HG03045 (cell line): ENCODE results near the gene SNRNP70.
A peak's percentile ranks its signal among the peaks of the same experiment; 100 is the strongest.
"Not testable (repeated sequence)": the region's sequence is repeated elsewhere in the genome, so short reads cannot be mapped to it uniquely, and the experiment has no call there.

Source experiments
- ATAC-seq: cut with Tn5 transposase; IDR thresholded peaks from one replicate; pipeline ENCODE4 v1.9.1; 2021; ENCODE audit warnings: mild to moderate bottlenecking, moderate library complexity; ENCODE audit not compliant: unreplicated experiment

SNRNP70 gene

DNA sequence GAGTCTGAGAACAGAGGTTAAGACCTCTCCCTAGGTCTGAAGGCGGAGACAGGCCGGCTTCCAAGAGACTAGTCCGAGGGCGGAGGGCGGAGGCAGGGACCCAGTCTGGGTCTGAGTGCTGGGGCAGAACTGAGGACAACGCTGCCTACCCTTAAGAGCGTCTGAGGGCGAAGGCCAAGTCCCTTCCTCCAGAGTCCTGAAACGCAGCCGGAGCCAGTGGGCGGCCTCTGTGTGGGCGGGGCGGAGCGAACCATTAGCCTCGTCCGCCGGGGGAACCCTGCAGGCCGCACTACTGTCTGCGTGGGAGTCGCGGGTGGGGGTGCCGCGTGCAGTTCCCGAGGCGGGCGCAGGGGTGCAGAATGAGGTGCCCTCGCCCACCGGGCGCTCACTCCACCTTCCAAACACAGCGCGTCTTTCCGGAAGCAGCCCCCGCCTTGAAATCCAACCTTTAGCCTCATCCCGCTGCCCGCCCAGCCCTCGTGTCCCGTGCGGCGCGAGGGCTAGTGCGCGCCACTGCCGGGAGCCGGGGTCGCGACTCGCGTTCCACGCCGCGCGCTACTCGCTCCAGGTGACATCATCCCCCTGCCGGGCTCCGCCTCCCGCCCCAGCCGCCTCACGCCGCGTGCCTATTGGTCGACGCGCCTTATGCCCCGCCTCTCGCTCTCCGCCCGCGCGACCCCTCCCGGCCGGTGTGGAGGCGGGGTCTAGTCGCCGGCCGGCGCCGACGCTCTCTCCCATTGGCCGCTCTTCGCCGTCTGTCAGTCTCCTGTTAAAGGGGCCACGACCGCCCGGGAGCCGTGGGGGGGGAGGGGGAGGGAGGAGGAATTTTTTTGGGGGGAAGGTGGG lies 33.5 kb downstream of the SNRNP70 start, which contains the start of gene C19orf73:
Gene C19orf73 (minus strand): TSS at position 579 of the 846 bp plus-strand sequence. CDS start 121 bp downstream, at position 458.
- peak; percentile 74 for ATAC-seq

DNA sequence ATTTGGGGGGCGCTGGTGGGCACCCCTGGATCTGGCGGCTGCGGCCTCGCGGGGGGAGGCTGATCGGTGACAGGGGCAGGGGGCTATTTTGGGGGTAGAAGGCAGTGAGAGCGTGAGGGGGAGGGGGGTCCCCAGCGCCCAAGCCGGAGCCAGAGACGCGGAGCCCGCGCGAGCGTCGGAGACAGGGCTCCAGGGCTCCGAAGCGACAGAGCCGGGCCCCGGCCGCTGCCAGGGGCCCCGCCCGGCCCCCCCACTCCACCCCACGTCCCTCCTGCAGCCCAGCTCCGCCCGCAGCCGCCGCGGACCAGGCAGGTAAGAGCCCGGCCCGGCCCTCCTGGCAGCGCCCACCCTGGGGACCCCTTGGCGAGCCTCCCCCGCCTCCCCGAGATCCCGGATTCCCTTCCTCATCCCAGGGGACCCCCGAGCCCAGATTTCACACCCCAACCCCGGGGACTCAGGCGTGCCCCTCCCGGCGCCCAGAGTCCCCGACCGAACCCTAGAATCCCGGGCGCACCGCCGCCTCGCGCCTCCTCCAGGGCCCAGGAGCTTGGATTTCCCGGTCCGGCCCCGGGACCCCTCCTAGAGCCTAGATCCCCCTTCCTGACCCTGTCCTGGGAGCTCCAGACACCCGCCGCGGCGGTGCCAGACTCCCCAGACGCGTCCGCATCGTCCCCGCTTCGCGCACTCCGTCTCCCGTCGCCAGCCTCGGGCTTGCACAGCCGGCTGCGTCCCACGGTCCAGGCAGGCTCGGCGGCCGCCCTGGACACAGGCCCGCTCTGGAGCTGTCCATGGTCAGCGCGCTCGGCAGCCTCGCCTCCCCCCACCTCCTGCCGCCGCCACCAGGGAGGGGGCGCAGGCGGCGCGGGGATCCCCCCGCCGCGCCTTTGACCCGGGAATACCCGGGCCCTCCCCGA lies 34.4 kb downstream of the SNRNP70 start, which contains the start of gene PPFIA3:
Gene PPFIA3 (plus strand): TSS at position 134 of the 914 bp plus-strand sequence. CDS start 8,330 bp downstream, outside the sequence.
- no peak for ATAC-seq

DNA sequence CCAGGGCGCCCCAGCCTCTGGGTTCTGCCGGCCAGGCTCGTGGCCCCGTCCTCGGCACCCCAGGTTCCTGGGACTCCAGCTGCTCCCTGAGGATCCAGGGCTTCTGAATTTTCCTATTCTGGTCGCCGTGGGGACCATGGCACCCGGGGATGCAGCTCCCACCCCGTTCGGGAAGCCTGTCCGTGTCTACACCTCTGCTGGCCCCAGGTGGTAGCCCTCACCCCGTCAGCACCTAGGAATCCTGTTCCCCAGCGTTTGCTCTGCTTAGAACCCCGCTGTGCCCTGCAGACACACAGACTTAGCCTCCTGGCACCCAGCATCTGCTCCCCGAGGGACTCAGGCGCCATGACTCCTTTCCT lies 35.1 kb downstream of the SNRNP70 start:
- ATAC-seq = no peak

DNA sequence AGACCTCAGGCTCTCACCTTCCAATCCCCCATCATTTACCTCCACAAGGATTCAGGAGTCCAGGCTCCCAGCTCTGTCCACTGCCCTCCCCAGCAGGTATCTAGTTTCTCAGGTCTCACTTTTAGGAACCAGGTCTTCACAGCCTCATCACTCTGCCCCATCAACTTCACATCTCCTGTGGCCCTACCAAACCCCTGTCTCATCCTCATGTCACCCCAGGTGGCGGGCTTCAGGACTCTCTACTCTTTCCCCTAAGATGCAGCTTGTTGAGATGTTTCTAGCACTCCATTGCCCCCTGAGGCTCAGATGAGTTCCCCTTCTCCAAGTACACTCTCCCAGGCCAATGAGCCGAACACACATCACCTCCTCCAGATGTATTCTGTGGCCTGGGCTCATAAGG lies 35.6 kb downstream of the SNRNP70 start:
- ATAC-seq = no peak

DNA sequence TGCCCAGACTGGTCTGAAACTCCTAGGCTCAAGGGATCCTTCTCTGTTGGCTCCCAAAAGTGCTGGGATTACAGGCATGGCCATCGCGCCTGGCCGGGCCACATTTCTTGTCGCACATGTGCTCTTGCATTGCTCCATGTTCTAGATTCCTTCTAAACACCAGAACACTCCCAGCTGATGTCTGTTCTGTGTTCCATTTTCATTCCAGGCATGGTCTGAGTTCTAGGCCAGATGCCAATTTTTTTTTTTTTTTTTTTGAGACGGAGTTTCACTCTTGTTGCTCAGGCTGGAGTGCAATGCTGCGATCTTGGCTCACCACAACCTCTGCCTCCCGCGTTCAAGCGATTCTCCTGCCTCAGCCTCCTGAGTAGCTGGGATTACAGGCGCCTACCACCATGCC lies 36.6 kb downstream of the SNRNP70 start:
- ATAC-seq = not testable (repeated sequence)

DNA sequence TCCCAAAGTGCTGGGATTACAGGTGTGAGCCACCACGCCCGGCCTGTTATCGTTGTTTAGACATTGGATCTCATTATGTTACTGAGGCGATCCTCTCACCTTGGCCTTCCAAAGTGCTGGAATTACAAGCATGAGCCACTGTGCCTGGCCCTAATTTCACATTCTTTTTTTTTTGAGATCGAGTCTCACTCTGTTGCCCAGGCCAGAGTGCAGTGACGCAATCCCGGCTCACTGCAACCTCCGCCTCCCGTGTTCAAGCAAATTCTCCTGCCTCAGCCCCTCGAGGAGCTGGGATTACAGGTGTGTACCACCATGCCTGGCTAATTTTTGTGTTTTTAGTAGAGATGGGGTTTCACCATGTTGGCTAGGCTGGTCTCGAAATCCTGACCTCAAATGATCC lies 38.0 kb downstream of the SNRNP70 start:
- not testable (repeated sequence) for ATAC-seq

DNA sequence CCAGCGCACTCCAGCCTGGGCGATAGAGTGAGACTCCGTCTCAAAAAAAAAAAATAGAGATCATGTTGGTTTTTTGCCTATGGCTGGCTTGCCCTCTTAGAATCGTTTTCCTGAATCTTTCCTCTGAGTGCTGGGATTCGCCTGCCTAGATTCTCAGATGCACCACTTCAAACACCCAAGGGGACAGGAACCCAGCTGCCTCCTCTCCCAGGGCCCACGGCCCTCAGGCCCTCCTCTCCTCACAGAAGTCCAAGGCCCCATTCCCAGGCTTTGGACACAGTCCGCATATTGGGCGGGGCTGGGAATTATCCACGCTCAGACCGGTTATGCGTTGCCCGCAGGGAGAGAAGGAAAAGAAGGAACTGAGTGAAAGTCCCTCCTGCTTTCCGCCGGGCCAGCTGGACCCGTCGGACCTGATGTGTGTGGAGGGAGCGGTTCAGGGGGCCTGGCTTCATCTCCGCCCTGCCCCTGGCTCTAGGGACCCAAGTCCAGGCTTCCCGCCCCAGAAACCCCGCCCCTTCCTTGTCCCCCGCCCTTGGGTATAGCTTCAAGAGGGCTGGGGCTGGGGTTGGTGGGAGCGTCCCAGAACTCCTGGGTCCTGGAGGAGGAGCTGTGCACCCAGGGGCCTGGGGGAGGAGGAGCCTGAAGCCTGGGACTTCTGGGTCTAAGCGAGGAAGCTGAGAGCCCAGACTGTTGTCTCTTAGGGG lies 39.9 kb downstream of the SNRNP70 start:
- no peak for ATAC-seq

DNA sequence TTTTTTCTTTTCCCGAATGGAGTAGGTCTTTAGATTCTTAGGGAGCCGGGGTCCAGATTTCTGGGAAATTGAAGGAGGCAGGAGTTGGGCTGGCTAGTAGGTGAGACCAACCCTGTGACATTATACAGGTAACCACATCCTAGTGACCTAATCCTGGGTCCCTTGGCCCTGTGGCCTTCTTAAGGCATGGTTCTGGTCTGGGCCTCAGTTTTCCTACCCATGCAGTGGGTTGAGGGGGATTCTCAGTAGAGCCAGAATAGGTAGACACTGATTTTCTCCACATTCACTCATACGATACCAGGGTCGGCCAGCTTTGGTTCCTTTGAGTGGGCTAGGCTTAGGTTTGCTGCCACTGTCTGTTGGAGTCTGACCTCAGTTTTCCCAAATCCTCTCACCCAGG lies 41.3 kb downstream of the SNRNP70 start:
- no peak for ATAC-seq

DNA sequence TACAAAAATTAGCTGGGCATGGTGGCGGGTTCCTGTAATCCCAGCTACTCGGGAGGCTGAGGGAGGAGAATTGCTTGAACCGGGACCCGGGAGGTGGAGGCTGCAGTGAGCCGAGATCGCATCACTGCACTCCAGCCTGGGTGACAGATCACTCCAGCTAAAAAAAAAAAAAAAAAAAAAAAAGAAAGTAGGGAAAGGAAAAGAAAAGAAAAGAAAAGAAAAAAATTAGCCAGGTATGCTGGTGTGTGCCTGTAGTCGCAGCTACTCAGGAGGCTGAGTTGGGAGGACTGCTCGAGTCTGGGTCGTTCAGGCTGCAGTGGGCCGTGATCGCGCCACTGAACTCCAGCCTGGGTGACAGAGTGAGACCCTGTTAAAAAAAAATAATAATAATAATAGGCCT lies 42.0 kb downstream of the SNRNP70 start:
- ATAC-seq = not testable (repeated sequence)

DNA sequence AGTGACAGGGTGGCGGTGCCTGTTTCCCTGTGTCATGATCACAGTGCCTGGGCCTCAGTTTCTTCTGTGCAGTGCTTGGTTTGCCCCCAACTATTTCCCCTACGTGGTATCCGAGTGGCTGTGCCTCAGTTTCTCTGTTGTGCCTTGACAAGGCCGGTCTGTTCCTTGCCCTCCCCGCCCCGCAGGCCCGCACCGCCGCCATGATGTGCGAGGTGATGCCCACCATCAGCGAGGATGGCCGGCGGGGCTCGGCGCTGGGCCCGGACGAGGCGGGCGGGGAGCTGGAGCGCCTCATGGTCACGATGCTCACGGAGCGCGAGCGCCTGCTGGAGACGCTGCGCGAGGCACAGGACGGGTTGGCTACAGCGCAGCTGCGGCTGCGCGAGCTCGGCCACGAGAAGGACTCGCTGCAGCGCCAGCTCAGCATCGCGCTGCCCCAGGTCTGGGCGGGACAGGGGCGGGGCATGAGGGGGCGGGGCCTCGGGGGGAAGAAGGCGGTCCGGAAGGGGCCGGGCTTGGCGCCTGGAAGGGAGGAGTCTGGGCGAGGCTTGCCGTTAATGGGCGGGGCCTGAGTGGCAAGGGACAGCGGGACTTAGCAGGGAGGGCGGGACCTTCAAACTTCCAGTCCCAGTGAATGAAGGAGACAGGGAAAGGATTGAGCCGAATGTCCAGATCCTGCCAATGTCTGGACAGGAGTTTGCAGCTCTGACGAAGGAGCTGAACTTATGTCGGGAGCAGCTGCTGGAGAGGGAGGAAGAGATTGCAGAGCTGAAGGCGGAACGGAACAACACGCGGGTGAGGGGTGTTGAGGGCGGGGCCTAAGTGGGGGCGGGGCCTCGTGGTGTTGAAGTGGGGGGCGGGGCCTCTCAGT lies 42.7 kb downstream of the SNRNP70 start:
- peak; percentile 82 for ATAC-seq

DNA sequence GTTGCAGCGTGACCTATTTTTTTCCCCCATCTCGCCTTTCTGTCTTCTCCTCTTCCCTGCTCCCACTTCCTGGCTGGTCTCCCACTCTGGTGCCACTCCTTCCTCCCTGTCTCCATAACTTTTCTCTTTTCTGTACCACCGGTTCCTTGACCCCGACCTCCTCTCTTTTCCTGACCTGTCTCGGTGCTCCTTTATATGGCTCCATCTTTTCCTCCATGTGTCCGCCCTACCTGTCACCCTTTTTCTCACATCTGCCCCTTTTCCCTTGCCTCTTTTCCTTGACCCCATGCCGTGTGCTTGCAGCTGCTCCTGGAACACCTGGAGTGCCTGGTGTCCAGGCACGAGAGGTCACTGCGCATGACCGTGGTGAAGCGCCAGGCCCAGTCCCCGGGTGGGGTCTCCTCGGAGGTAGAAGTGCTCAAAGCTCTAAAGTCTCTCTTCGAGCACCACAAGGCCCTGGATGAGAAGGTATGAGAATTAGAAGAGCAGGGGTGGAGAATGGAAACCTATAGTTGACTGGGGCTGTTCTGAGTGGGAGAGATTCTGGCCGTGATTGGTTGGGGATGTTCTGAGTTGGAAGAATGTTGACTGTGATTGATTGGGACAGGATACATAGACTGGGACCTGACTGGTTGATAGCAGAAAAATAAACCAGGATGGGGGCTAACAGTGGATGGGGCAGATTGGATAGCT lies 43.4 kb downstream of the SNRNP70 start:
- no peak for ATAC-seq

DNA sequence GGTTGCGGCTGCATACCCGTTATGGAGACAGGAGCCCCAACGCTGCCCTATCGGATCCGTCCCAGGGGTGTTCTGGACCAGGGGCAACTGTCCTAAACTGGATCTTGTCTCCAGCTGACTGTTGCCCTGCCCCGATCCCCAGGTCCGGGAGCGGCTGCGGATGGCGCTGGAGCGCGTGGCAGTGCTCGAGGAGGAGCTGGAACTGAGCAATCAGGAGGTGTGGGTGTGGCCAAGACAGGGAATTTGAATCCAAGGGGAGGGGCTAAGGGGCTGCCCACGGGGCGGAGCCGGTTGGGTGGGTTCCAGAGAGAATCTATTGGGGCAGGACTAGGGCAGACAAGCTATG lies 44.0 kb downstream of the SNRNP70 start:
- ATAC-seq = no peak

DNA sequence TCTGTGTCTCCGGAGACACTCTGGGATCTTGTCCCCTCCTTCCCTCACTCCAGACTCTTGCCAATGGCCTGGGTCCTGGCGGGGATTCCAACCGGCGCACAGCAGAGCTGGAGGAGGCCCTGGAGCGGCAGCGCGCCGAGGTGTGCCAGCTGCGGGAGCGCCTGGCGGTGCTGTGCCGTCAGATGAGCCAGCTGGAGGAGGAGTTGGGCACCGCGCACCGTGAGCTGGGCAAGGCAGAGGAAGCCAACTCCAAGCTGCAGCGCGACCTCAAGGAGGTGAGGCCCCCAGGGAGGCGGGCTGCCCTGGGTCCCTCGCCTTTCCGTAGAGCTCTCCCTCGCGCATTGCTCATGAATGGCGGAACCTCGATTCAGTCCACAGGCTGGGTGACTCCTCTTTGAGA lies 45.1 kb downstream of the SNRNP70 start:
- ATAC-seq = no peak

DNA sequence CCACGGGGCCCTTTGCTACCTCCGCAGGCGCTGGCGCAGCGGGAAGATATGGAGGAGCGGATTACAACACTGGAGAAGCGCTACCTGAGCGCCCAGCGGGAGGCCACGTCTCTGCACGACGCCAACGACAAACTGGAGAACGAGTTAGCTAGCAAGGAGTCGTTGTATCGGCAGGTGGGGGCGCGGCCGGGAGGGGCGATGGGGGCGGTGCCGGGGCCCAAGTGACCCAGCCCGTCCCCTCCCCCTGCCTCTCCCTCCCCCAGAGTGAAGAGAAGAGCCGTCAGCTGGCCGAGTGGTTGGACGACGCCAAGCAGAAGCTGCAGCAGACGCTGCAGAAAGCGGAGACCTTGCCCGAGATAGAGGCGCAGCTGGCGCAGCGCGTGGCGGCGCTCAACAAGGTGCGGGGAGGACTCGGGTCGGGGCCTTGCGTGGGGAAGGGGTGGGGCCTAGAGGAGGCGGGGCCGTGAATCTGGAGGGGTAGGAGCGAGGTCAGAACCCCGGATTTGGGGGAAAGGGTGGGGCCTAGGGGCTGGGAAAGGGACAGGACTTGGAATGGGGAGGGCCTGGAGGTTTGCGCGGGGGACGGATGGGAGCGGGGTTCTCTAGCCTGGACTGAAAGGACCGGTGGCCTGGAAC lies 47.8 kb downstream of the SNRNP70 start:
- no peak for ATAC-seq

DNA sequence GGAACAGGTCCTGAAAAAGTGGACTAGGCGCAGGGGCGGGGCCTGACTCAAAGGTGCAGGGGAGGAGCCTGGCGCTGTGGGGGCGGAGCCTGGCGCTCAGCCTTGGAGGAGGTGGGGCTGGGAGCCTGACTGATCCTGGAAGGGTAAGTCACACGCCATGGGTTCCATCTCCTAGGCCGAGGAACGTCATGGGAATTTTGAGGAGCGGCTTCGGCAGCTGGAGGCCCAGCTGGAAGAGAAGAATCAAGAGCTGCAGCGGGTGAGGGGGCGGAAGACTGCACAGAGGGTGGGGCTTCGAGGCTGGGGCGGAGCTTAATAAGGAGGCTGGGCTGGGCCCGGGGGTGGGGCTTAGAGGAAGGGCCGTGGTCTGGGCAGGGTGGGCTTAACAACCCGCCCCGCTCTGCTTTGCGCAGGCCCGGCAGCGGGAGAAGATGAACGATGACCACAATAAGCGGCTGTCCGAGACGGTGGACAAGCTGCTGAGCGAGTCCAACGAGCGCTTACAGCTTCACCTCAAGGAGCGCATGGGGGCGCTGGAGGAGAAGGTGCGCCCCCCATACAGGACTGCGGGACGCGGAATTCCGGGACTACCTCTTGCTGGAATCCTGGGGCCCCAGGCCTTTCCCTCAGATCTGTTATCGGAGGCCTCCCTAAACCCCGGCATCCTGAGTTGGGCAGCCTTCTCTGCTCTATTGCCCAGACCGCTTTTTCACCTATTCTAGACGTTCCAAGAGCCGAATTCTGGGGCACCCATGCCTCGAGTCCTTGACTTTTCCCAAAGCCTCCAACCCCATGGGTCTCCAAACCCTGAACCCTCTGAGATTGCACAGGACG lies 48.6 kb downstream of the SNRNP70 start:
- ATAC-seq = no peak

DNA sequence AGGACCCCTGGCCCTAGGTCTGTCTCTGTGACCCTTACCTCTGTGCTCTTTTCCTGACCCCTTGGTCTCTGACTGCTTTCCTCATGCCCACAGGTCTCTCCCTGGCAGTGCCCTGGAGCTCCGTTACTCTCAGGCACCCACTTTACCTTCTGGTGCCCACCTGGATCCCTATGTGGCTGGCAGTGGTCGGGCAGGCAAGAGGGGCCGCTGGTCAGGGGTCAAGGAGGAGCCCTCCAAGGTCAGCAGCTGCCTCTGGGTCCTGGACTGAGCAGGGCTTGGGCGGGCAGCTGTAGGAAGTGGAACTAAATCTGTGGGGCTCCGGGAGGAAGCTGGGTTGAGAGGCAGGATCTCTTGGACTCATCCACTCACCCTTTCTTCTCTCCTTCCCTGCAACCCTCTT lies 50.4 kb downstream of the SNRNP70 start:
- no peak for ATAC-seq

DNA sequence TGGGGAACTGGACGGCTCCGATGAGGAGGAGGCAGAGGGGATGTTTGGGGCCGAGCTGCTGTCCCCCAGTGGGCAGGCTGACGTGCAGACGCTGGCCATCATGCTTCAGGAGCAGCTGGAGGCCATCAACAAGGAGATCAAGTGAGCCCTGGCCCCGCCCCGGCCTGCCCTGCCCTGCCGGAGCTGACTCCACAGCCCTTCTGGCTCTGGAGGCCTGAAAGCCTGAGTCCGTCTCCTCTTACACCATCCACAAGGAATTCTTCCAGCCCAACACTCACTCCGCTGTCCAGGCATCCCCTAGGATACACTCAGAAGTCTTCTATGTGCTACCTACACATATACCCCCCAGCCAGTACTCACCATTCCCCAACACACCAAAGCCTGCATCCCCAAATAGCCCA lies 51.5 kb downstream of the SNRNP70 start:
- ATAC-seq = no peak

DNA sequence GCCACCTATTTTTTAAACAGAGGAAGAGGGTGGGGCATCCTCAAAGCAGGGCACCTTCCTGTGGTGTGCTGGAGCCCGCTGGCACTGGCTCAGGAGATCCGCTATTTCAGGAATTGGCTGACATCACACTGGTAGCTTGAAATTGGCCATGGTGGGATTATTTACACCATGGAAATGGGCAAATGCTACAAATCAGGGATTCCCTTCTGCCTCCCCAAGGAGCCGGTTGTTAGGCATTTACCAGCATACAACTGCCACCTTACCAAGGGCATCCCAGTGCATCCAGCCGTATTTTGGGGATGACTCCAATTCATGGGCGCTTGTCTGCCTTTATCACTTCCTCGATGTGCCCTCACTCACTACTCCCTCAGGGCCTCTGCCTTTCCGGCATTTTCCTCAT lies 55.7 kb downstream of the SNRNP70 start:
- ATAC-seq = no peak
